Measurements from ENCODE around the gene PTGDS. TPM values are rescaled to one million over a fixed set of nuclear protein-coding genes. Genes with fewer than 3 reads are reported as not detected.

PTGDS gene
- total and polyA plus RNA-seq, 10 of the 15 experiments (the other 5 are each of a cell fraction or from before 2014, with no cell fraction given) = not detected

DNA sequence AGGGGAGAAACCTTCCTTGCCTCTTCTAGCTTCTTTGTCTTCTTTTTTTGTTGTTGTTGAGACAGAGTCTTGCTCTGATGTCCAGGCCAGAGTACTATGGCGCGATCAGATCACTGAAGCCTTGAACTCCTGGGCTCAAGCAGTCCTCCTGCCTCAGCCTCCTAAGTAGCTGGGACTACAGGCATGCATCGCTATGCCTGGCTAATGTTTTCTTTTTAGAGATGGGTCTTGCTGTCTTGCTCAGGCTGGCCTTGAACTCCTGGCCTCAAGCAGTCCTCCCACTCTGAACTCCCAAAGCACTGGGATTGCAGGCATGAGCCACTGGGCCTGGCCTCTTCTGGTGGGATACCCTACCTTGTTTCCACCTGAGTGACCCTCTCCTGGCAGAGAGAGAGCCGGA, 11.6 kb downstream of the PTGDS start:
- ChIA-PET CTCF (interaction anchor here (0.6 kb wide), 1 partner anchor 81 kb away, joined by 4 read pairs; no protein-coding TSS in a partner anchor), SMC1A (ENCODE audit: uncharacterized antibody, unreplicated experiment) (no interaction called here), POLR2A (no interaction called here), RAD21 (ENCODE audit: unreplicated experiment) (no interaction called here)
- Histone ChIP-seq H3K36me3 (ENCODE audit: control insufficient read depth in 2 of 2, insufficient read depth in 2 of 2, low read length in 1 of 2) (no peaks in the 10 kb centered on the region), H3K9ac (ENCODE audit: control insufficient read depth, insufficient read depth, low read length) (no peak overlapping the region), H3K4me2 (ENCODE audit: control insufficient read depth, insufficient read depth) (no peak overlapping the region), H3K4me3 (no peak overlapping the region), H3K9me3 (replicated peaks; ENCODE audit: control insufficient read depth, insufficient read depth, low read length) (no peaks in the 10 kb centered on the region; the same call in 2 of the 3 replicates), H3K79me2 (ENCODE audit: control insufficient read depth, insufficient read depth, low read length) (no peaks in the 10 kb centered on the region; the same call in 1 of the 2 replicates), H4K20me1 (ENCODE audit: control insufficient read depth, insufficient read depth) (peaks cover 1% of the 10 kb centered on the region; the same call in 1 of the 2 replicates), H2AFZ (ENCODE audit: control insufficient read depth, low read depth, low read length) (no peak overlapping the region), H3K27ac (ENCODE audit: control insufficient read depth, insufficient read depth) (no peak overlapping the region), H3K27me3 (replicated peaks in 1 of 2; ENCODE audit: control insufficient read depth in 2 of 2, insufficient read depth in 2 of 2, low read length in 1 of 2) (peaks cover 3 to 5% of the 10 kb centered on the region in 2 experiments), H3K4me1 (ENCODE audit: control insufficient read depth, insufficient read depth, low read length) (peaks cover 8% of the 10 kb centered on the region)
- in situ Hi-C loops (cut with MboI) (no loop called here), intact Hi-C loops (cut with micrococcal nuclease; ENCODE audit: unreplicated experiment) (no loop called here)
- no TSS peak for BruUV-seq (replicated peaks)
- WGBS (ENCODE audit: insufficient coverage, insufficient replicate concordance, low lambda C conversion rate, missing lambda C conversion rate) = 61% methylated on average over 4 of the region's 4 CpGs
- DNase-seq (ENCODE audit: low read depth, low spot score) (no peak), FAIRE-seq (no peak), ATAC-seq (no peak)
- TF ChIP-seq, protein P1, sequence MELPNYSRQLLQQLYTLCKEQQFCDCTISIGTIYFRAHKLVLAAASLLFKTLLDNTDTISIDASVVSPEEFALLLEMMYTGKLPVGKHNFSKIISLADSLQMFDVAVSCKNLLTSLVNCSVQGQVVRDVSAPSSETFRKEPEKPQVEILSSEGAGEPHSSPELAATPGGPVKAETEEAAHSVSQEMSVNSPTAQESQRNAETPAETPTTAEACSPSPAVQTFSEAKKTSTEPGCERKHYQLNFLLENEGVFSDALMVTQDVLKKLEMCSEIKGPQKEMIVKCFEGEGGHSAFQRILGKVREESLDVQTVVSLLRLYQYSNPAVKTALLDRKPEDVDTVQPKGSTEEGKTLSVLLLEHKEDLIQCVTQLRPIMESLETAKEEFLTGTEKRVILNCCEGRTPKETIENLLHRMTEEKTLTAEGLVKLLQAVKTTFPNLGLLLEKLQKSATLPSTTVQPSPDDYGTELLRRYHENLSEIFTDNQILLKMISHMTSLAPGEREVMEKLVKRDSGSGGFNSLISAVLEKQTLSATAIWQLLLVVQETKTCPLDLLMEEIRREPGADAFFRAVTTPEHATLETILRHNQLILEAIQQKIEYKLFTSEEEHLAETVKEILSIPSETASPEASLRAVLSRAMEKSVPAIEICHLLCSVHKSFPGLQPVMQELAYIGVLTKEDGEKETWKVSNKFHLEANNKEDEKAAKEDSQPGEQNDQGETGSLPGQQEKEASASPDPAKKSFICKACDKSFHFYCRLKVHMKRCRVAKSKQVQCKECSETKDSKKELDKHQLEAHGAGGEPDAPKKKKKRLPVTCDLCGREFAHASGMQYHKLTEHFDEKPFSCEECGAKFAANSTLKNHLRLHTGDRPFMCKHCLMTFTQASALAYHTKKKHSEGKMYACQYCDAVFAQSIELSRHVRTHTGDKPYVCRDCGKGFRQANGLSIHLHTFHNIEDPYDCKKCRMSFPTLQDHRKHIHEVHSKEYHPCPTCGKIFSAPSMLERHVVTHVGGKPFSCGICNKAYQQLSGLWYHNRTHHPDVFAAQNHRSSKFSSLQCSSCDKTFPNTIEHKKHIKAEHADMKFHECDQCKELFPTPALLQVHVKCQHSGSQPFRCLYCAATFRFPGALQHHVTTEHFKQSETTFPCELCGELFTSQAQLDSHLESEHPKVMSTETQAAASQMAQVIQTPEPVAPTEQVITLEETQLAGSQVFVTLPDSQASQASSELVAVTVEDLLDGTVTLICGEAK (IDR thresholded peaks at IDR 0.05; ENCODE audit: borderline replicate concordance) = no peak
- TF ChIP-seq WRNIP1 (IDR thresholded peaks at IDR 0.05; ENCODE audit: borderline replicate concordance, low read depth, low read length) (no peak), CBX3 (IDR thresholded peaks at IDR 0.05; ENCODE audit: borderline replicate concordance, low read depth) (no peak), ZBED1 (IDR thresholded peaks at IDR 0.05; ENCODE audit: borderline replicate concordance) (no peak), HDAC6 (IDR thresholded peaks at IDR 0.05; ENCODE audit: unreplicated experiment) (no peak), MTA3 (IDR thresholded peaks at IDR 0.05; ENCODE audit: borderline replicate concordance, low read length) (no peak), CEBPB (IDR thresholded peaks at IDR 0.05; ENCODE audit: borderline replicate concordance in 1 of 2, low read depth in 2 of 2, low read length in 2 of 2) (no peak), ZSCAN29 (IDR thresholded peaks at IDR 0.05) (no peak), RAD21 (IDR thresholded peaks at IDR 0.05; ENCODE audit: insufficient read depth, low read depth, low read length) (no peak), MYC (IDR thresholded peaks at IDR 0.05; ENCODE audit: insufficient read depth, insufficient read length, insufficient replicate concordance, low read length, severe bottlenecking) (no peak), ATF7 (IDR thresholded peaks at IDR 0.05; ENCODE audit: low read depth) (no peak), ZNF384 (IDR thresholded peaks at IDR 0.05; ENCODE audit: borderline replicate concordance, low read depth, low read length) (no peak), STAT1 (conservative IDR thresholded peaks at IDR 0.05) (no peak)
- TF ChIP-seq, protein P2, sequence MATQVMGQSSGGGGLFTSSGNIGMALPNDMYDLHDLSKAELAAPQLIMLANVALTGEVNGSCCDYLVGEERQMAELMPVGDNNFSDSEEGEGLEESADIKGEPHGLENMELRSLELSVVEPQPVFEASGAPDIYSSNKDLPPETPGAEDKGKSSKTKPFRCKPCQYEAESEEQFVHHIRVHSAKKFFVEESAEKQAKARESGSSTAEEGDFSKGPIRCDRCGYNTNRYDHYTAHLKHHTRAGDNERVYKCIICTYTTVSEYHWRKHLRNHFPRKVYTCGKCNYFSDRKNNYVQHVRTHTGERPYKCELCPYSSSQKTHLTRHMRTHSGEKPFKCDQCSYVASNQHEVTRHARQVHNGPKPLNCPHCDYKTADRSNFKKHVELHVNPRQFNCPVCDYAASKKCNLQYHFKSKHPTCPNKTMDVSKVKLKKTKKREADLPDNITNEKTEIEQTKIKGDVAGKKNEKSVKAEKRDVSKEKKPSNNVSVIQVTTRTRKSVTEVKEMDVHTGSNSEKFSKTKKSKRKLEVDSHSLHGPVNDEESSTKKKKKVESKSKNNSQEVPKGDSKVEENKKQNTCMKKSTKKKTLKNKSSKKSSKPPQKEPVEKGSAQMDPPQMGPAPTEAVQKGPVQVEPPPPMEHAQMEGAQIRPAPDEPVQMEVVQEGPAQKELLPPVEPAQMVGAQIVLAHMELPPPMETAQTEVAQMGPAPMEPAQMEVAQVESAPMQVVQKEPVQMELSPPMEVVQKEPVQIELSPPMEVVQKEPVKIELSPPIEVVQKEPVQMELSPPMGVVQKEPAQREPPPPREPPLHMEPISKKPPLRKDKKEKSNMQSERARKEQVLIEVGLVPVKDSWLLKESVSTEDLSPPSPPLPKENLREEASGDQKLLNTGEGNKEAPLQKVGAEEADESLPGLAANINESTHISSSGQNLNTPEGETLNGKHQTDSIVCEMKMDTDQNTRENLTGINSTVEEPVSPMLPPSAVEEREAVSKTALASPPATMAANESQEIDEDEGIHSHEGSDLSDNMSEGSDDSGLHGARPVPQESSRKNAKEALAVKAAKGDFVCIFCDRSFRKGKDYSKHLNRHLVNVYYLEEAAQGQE (IDR thresholded peaks at IDR 0.05; ENCODE audit: low read depth, low read length) = no peak
- TF ChIP-seq, protein P3, sequence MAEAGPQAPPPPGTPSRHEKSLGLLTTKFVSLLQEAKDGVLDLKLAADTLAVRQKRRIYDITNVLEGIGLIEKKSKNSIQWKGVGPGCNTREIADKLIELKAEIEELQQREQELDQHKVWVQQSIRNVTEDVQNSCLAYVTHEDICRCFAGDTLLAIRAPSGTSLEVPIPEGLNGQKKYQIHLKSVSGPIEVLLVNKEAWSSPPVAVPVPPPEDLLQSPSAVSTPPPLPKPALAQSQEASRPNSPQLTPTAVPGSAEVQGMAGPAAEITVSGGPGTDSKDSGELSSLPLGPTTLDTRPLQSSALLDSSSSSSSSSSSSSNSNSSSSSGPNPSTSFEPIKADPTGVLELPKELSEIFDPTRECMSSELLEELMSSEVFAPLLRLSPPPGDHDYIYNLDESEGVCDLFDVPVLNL (IDR thresholded peaks at IDR 0.05; ENCODE audit: low read depth, low read length) = no peak
